Gastroesophageal sphincter (tissue), 3 donors: ENCODE results near the gene CCDC106.

Source experiments
- POLR2A ChIP-seq, 2 donors: fragments of 450-650 bp; IDR thresholded peaks; one replicate each; pipeline ENCODE4 v1.6.1; 2017; ENCODE audit warnings: antibody characterized with exemption in 2 of 2, mild to moderate bottlenecking in 2 of 2, moderate library complexity in 1 of 2
- POLR2AphosphoS5 ChIP-seq: sonication (generic); formaldehyde crosslinking; IDR thresholded peaks from one replicate; pipeline ENCODE4 v1.6.1; 2017; ENCODE audit warnings: antibody characterized with exemption
- TF ChIP-seq, protein P1 (sequence below), 4 experiments: fragments of 200-600 bp in 2 of 4; fragments of 450-650 bp in 2 of 4; sonication (generic) in 1 of 4; IDR thresholded peaks; one replicate each; pipeline ENCODE4 v1.5.1; 2017 to 2019; ENCODE audit warnings: antibody characterized with exemption in 4 of 4, mild to moderate bottlenecking in 2 of 4, moderate library complexity in 2 of 4

DNA sequence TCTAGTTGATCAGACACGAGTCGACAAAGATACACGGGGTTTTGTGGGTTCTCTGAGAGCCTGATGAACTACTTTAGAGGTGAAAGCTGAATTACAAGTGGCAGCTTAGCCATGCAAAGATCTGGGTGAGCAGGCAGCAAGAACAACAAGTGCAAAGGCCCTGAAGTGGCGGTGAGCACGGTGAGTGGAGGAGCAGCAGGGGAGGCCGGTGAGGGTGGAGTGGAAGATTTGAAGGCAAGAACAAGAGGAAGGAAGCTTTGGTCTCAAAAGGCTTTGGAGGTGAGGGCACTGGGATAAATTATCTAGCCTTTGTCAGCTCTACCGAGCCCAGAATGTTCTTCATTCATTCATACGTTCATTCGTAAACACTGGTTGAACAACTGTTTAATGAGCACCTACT, 41.2 kb upstream of the CCDC106 start:
- TF ChIP-seq, protein P1, sequence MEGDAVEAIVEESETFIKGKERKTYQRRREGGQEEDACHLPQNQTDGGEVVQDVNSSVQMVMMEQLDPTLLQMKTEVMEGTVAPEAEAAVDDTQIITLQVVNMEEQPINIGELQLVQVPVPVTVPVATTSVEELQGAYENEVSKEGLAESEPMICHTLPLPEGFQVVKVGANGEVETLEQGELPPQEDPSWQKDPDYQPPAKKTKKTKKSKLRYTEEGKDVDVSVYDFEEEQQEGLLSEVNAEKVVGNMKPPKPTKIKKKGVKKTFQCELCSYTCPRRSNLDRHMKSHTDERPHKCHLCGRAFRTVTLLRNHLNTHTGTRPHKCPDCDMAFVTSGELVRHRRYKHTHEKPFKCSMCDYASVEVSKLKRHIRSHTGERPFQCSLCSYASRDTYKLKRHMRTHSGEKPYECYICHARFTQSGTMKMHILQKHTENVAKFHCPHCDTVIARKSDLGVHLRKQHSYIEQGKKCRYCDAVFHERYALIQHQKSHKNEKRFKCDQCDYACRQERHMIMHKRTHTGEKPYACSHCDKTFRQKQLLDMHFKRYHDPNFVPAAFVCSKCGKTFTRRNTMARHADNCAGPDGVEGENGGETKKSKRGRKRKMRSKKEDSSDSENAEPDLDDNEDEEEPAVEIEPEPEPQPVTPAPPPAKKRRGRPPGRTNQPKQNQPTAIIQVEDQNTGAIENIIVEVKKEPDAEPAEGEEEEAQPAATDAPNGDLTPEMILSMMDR (IDR thresholded peaks at IDR 0.05) = no peak
- no peak for TF ChIP-seq POLR2AphosphoS5
- TF ChIP-seq POLR2A (IDR thresholded peaks at IDR 0.05) = no peak
